Hepatocyte (in vitro differentiated cells): ENCODE results near the gene NPR1. TPM values are rescaled to one million over a fixed set of nuclear protein-coding genes. Genes with fewer than 3 reads are reported as not detected.

Experiments used
- DNase-seq: peaks from one replicate; pipeline ENCODE4 v3.0.0-alpha.2; 2016; ENCODE audit warnings: low spot score
- H2AFZ ChIP-seq: fragments of 200-600 bp; sonication (generic); 2 replicates; pipeline ENCODE4 v1.6.0; 2016; ENCODE audit warnings: antibody characterized with exemption, mild to moderate bottlenecking
- H3K27ac ChIP-seq: fragments of 200-600 bp; sonication (generic); 2 replicates; pipeline ENCODE4 v1.5.1; 2016; ENCODE audit warnings: mild to moderate bottlenecking
- H3K27me3 ChIP-seq: fragments of 200-600 bp; sonication (generic); 2 replicates; pipeline ENCODE4 v1.6.1; 2016
- H3K36me3 ChIP-seq: fragments of 200-600 bp; sonication (generic); replicated peaks from 2 replicates; pipeline ENCODE4 v1.5.1; 2016; ENCODE audit warnings: low read depth; ENCODE audit not compliant: insufficient read depth
- H3K4me1 ChIP-seq: fragments of 200-600 bp; sonication (generic); 2 replicates; pipeline ENCODE4 v1.5.1; 2016; ENCODE audit warnings: mild to moderate bottlenecking, moderate library complexity; ENCODE audit not compliant: insufficient read depth
- H3K4me2 ChIP-seq: fragments of 200-600 bp; sonication (generic); 2 replicates; pipeline ENCODE4 v1.6.0; 2016
- H3K4me3 ChIP-seq: fragments of 200-600 bp; sonication (generic); 2 replicates; pipeline ENCODE4 v1.5.1; 2016; ENCODE audit warnings: mild to moderate bottlenecking
- H3K79me2 ChIP-seq: fragments of 200-600 bp; sonication (generic); 2 replicates; pipeline ENCODE4 v1.6.0; 2017; ENCODE audit warnings: mild to moderate bottlenecking
- H3K9me2 ChIP-seq: fragments of 200-600 bp; sonication (generic); replicated peaks from 2 replicates; pipeline ENCODE4 v1.6.0; 2017; ENCODE audit warnings: mild to moderate bottlenecking; ENCODE audit not compliant: insufficient read depth
- H3K9me3 ChIP-seq: fragments of 200-600 bp; sonication (generic); 2 replicates; pipeline ENCODE4 v1.5.1; 2016; ENCODE audit warnings: low read depth, mild to moderate bottlenecking
- H4K20me1 ChIP-seq: fragments of 200-600 bp; sonication (generic); 2 replicates; pipeline ENCODE4 v1.6.0; 2016; ENCODE audit warnings: mild to moderate bottlenecking; ENCODE audit not compliant: insufficient read depth, poor library complexity, severe bottlenecking
- CTCF ChIP-seq: fragments of 200-600 bp; sonication (generic); IDR thresholded peaks from 2 replicates; pipeline ENCODE4 v1.5.1; 2016; ENCODE audit warnings: antibody characterized with exemption, mild to moderate bottlenecking; ENCODE audit not compliant: poor library complexity
- EZH2 ChIP-seq: fragments of 200-600 bp; sonication (generic); IDR thresholded peaks from 2 replicates; pipeline ENCODE4 v1.6.1; 2016; ENCODE audit warnings: antibody characterized with exemption, mild to moderate bottlenecking, borderline replicate concordance
- EZH2phosphoT487 ChIP-seq: fragments of 200-600 bp; sonication (generic); IDR thresholded peaks from one replicate; pipeline ENCODE4 v1.6.1; 2018; ENCODE audit warnings: antibody characterized with exemption, mild to moderate bottlenecking, low read depth, moderate library complexity; ENCODE audit not compliant: unreplicated experiment, severe bottlenecking
- WGBS: methylation state at CpG from one replicate; pipeline ENCODE4 v1.1.6; 2016; ENCODE audit warnings: low lambda C conversion rate; ENCODE audit errors: missing lambda C conversion rate; 5-methylcytosine and 5-hydroxymethylcytosine counted together
- polyA plus RNA-seq: library from polyadenylated mRNA; unstranded; fragments of >200 nt; fragmentation: Nextera tagmentation; extraction: Ambion mirVana; gene quantifications from 2 replicates; pipeline ENCODE4 v1.2.1, GENCODE V29; 2016
- total RNA-seq: library from RNA; depleted of rRNA; stranded (reverse); fragments of >200 nt; gene quantifications from 2 replicates; pipeline ENCODE4 v1.2.3, GENCODE V29; 2014

Gene NPR1
- total and polyA plus RNA-seq, 2 experiments from 2014 or later = 2.8 to 3.0 TPM

GRCh38 chr1:153685544-153686340, 7.3 kb downstream of the NPR1 start:
- H3K4me1 ChIP-seq = no peaks in the 10 kb centered on the region
- 77% methylated on average over 11 of the region's 11 CpGs for WGBS
- no peak for DNase-seq

GRCh38 chr1:153687346-153688125, 9.0 kb downstream of the NPR1 start:
- H3K4me2 ChIP-seq = no peak overlapping the region
- TF ChIP-seq EZH2 (no peak), EZH2phosphoT487 (no peak), CTCF (no peak)
- H3K36me3 ChIP-seq = no peaks in the 10 kb centered on the region
- no peak overlapping the region for H3K27ac ChIP-seq
- no peaks in the 10 kb centered on the region for H3K79me2 ChIP-seq
- H3K9me2 ChIP-seq = no peaks in the 10 kb centered on the region
- no peak overlapping the region for H2AFZ ChIP-seq
- no peak overlapping the region for H3K4me3 ChIP-seq
- no peaks in the 10 kb centered on the region for H3K4me1 ChIP-seq
- H3K9me3 ChIP-seq = no peaks in the 10 kb centered on the region
- DNase-seq = no peak
- WGBS = 89% methylated on average over 16 of the region's 16 CpGs
- H3K27me3 ChIP-seq = no peaks in the 10 kb centered on the region
- H4K20me1 ChIP-seq = no peaks in the 10 kb centered on the region

More at GRCh38 chr1:153685544-153686340, 7.3 kb downstream of the NPR1 start:
- no peaks in the 10 kb centered on the region for H4K20me1 ChIP-seq
- H3K36me3 ChIP-seq = no peaks in the 10 kb centered on the region
- H3K79me2 ChIP-seq = no peaks in the 10 kb centered on the region
- TF ChIP-seq CTCF (no peak), EZH2 (no peak), EZH2phosphoT487 (no peak)
- no peak overlapping the region for H2AFZ ChIP-seq
- no peak overlapping the region for H3K27ac ChIP-seq
- H3K9me3 ChIP-seq = no peaks in the 10 kb centered on the region
- H3K4me3 ChIP-seq = no peak overlapping the region
- no peaks in the 10 kb centered on the region for H3K9me2 ChIP-seq
- H3K4me2 ChIP-seq = no peak overlapping the region
- H3K27me3 ChIP-seq = peaks cover 12% of the 10 kb centered on the region

GRCh38 chr1:153688276-153688675, 9.8 kb downstream of the NPR1 start:
- Histone ChIP-seq H3K79me2 (no peaks in the 10 kb centered on the region), H3K27ac (no peak overlapping the region), H3K4me3 (no peak overlapping the region), H2AFZ (no peak overlapping the region), H3K36me3 (no peaks in the 10 kb centered on the region), H4K20me1 (no peaks in the 10 kb centered on the region), H3K27me3 (no peaks in the 10 kb centered on the region), H3K9me3 (no peaks in the 10 kb centered on the region), H3K4me2 (no peak overlapping the region), H3K4me1 (no peaks in the 10 kb centered on the region), H3K9me2 (no peaks in the 10 kb centered on the region)
- WGBS = 96% methylated on average over 7 of the region's 7 CpGs
- TF ChIP-seq EZH2phosphoT487 (no peak), EZH2 (no peak), CTCF (no peak)
- DNase-seq = no peak
